ENCODE data around the gene TAF15.

DNA sequence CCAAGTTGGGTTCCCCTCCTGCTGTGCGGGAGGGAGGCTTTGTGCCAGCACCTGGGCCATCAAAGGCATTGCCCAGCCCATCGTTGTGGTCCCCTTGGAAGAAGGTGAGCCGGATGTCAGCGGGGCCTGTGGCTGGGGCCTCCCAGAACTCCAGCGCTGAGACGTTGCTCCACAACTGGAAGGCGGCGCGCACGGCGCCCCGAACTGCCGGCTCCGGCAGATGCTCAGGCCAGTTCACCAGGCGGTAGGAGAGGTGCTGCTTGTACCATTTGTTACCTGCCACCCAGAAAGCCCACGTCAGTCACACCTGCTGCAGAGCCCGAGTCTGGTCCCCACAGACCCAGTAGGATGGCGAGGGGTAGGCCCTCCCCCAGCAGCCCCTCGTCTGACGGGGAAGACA, 36.2 kb upstream of the TAF15 start:
- TF ChIP-seq, protein P1, sequence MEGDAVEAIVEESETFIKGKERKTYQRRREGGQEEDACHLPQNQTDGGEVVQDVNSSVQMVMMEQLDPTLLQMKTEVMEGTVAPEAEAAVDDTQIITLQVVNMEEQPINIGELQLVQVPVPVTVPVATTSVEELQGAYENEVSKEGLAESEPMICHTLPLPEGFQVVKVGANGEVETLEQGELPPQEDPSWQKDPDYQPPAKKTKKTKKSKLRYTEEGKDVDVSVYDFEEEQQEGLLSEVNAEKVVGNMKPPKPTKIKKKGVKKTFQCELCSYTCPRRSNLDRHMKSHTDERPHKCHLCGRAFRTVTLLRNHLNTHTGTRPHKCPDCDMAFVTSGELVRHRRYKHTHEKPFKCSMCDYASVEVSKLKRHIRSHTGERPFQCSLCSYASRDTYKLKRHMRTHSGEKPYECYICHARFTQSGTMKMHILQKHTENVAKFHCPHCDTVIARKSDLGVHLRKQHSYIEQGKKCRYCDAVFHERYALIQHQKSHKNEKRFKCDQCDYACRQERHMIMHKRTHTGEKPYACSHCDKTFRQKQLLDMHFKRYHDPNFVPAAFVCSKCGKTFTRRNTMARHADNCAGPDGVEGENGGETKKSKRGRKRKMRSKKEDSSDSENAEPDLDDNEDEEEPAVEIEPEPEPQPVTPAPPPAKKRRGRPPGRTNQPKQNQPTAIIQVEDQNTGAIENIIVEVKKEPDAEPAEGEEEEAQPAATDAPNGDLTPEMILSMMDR (IDR thresholded peaks at IDR 0.05): no peak
- TF ChIP-seq POLR2A (IDR thresholded peaks at IDR 0.05): no peak

Data from prostate gland (tissue), 2 donors.